CD4-positive, alpha-beta T cell treated with Interferon gamma for 1 hour (primary cell): ENCODE data around the gene DYRK1A.
"Not testable (repeated sequence)": the region's sequence is repeated elsewhere in the genome, so short reads cannot be mapped to it uniquely, and the experiment has no call there.

Experiments
- DNase-seq: peaks from one replicate; pipeline ENCODE4 v3.0.0-alpha.2; 2020

The DYRK1A gene

DNA sequence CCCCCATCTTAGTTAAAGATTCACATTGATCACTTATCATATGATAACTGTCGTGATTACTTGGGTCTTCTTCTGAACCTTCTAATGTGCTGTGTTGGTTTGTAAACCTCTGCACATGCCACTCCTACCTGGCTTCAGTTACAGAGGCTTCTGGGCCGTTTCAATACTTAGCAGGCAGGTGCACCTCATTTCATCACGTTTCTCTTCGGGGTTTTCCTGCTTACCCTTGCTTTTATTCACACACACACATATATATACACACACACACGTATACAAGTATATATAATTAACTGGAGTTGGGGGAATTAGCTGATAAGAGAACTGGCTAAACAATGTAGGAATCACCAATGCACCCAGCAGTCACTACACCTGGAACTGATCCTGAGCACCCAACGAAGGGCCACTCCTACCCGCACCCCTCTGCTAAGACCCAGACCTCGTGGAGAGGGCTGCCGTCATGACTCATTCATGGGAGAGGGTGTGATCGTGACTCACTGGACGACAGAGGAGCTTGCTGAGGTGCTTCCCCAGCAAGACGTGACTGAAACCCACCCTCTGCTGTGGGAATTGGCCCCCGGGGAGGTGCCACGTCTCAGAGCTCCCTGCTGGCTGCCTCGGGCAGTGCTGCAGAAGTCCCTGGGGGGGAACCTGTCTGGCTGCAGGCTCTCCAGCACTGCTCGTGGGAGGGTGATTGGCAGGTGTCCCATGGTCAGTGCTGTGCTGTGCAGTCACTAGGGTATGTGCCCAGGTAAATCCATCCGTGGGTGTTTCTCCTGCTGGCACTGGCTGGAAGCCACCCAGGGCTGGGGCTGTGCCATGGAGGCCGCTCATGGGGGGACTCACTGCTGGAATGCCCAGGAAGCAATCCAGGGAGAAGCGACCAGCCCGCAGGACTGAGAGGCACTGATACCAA lies 166.6 kb downstream of the DYRK1A start:
- DNase-seq = no peak

DNA sequence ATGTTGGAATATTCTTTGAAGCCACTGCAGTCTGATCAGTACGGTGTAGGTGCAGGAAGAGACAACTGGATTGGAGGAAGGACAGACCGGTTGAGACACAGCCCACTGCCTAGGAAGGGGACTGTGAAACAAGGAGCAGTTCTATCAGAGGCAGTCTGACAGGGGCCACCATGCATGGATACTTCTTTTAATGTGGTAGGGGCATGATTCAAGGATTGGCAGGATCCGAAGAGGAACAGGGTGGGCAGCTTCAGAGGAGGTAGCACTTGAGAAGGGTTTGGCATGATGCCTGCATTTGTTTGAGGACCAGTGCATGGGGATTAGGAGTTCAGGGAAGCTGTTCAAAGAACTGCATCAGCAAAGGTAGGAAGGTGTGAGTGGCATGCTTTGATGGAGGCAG lies 167.9 kb downstream of the DYRK1A start:
- DNase-seq = no peak

DNA sequence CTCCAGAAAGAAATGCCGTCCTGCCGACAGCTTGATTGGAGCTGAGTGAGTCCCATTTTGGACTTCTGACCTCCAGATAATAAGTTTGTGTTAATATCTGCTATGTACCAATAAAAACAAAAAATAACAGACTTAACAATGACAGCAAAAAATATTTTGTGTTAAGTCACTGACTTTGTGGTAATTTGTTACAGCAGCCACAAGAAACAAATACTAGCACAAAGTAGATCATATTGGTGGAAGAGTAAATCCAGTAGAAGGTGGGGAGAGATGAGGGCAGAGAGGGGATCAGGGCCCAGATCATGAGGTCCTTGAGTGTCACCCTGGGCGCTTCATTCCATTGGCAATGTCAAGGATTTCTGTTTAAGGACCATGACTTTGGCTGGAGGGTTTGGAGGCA lies 168.6 kb downstream of the DYRK1A start:
- no peak for DNase-seq

DNA sequence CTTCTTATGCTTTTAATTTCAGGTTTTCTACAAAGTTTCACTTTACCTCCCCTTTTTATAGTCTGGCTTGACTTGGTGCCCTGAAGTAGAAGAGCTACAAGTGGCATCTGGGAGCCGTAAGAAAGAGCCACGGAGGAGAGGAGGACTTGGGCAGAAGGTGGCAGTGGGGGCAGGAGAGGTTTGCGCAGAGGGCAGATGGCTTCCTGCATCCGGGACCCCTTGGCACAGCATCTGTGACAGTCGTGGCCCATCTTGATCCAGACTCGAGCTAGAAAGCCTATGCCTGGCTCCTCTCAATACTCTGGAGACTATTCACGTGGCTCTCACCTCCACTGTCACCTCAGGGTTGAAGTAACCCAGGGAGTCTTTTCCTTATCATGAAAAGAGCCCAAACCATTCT lies 169.1 kb downstream of the DYRK1A start:
- DNase-seq = no peak

DNA sequence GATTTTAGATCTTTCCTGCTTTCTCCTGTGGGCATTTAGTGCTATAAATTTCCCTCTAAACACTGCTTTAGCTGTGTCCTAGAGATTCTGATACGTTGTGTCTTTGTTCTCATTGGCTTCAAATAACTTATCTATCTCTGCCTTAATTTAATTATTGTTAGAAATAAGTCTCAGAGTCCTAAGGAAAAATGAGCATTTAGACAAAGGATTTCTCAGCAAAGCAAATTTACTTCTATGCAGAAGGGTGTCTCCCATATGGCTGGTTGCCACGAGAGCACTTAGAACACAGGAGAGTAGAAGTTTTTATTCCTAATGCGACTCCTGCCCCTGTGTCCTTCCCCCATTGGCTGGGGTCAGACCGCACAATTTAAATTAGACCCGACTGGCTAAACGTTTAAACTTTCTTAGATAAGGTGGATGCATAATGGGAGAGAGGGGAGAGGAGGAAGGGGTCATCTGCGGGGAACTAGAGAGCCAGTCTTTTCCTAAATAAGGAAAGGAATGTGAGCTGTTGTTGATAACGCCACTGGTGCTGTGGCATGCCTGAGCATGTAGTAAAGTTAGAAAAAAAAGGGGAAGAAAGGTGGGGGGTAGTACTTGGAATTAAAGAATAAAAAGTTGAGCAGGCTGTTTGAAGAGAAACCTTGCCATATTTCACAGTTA lies 170.2 kb downstream of the DYRK1A start:
- no peak for DNase-seq

DNA sequence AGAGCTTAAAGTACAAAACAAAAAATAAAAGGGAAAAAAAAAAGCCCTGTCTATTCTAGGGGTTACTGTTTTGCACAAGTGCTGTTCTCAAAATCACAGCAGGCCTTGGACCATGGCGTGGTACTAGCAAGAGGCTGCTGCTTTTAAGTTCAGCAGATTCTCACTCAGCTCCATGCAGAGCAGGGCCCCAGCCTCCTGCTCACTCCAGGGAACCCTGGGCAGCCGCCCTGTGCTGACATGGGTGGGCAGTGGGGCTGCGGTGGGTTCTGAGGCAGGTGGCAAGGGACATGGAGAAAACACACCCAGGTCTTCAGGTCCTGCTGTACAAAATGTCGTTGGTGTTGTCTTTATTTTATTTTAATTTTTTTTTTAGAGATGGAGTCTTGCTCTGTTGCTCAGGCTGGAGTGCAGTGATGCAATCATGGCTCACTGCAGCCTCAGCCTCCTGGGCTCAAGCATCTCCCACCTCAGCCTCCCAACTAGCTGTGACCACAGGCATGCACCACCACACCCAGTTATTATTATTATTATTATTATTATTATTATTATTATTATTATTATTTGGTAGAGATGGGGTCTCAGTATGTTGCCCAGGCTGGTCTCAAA lies 170.9 kb downstream of the DYRK1A start:
- no peak for DNase-seq

DNA sequence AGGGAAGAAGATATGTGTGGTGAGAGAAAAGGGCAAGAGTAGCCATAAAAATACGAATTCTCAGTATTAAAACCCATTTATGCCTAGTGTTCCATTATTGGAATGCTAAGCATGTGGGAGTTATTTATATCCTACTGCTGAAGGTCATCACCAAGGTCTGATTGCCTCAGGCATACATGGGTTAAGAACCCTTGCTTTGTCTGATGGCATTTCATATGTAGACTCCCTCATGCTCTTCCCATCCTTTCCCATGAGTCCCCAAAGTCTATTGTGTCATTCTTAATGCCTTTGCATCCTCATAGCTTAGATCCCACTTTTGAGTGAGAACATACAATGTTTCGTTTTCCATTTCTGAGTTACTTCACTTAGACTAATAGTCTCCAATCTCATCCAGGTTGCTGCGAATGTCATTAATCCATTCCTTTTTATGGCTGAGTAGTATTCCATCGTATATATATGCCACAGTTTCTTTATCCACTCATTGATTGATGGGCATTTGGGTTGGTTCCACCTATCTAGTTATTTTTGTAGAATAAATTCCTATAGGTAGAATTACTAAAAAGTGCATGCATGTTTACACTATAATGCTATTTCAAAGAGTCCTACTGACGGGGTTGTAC lies 172.5 kb downstream of the DYRK1A start:
- DNase-seq = no peak

DNA sequence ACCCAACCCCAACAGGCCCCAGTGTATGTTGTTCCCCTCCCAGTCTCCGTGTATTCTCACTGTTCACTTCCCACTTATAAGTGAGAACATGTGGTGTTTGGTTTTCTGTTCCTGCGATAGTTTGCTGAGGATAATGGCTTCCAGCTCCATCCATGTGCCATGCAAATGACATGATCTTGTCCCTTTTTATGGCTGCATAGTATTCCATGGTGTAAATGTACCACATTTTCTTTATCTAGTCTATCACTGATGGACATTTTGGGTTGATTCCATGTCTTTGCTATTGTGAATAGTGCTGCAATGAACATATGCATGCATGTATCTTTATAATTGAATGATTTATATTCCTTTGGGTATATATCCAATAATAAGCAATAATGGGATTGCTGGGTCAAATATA lies 174.6 kb downstream of the DYRK1A start:
- not testable (repeated sequence) for DNase-seq

DNA sequence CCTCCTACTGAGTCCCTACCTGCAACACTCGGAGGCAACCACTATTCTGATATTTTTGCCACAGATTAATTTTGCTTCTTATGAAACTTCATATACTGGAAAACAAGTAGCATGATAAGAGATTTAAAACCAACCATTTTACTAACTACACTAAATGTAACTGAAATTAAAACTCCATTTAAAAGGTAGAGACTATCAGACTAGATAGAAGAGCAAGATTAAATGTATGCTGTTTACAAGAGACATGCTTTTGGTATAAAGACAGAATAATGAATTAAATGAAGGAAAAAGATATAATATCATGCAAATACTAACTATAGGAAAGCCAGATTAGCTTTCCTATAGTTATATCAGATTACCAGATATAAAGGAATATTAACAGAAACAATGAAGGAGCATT lies 175.9 kb downstream of the DYRK1A start:
- no peak for DNase-seq

DNA sequence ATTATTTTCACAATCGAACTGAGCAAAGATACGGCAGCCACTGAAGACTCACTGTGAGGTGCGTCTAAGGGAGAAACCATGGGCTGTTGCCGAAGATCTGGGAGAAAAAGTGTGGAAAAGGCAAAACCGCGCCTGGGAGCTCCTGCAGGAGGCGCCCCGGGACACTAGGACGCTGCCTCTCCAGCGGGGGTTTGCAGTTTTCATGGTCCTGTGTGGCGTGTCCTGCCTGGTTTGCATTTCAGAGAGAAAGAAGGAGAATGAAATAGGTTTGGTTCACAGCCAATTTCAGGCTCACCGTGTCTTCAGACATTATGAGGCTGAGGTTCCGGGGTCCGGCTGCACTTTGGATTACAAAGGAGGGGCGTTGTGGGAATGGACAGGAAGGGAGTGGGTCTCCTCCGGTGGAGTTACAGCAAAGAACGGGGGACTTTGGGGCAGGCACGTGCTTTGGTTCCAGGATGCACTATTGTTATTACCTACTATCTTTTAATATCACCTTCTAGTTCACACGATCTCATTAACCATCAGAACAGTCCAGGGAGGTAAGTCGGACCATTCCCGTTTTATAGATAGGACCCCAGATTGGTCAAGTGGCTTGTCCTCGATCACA lies 179.8 kb downstream of the DYRK1A start:
- no peak for DNase-seq

DNA sequence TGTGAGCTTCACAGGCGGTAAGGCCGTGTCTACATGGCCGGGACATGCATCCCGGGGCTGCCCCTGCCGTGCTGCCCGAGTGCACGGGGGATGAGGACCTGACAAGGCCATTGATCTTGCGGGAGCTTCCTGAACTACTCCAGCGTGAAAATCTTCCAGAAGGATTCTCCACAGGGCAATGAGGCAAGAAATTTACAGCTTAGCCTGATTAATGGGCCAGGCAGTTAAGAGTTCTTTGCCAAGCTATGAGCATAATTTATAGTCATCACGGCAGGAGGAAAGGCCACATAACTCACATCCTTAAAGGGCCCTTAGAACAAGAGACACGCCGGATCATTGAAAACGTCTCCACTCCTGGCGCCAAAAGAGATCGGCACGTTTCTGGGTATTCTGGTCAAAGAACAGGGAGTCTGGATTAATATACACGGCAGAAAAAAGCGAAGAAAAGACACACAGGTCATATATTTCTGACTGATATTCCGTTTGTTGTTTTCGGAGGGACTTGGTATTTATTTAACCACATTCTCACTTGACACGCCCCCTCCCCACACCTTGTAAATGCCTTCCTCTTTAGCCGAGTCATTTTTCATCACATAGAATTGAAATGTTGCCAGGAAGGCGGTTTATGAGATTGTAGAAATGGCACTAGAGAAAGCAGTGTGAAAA lies 180.5 kb downstream of the DYRK1A start:
- DNase-seq = no peak

DNA sequence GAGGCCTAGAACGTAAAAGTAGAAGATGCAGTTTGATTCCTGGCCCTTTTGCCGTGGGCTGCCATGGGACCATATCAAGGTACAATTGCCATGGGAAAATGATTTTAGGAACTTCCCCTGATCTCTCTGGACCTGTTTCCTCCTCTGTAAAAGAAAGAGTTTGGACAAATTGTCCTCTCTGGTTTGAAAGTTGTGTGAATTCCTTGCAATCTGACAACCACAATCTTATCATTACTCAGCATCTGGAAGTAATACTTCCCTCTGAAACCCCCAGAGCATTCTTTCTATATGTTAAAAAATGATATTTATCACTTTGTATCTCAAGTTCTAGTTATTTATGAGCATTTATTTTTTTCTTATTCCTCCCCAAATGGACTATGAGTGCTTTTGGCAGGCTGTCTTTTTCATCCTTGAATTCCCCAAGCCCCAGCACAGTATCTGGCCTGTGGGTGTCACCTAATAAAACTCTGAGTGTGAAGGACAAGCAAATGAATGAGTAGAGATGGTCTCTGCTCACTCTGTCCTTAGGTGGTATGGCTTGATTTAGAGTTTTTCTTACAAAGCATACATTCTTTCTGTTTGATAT lies 181.1 kb downstream of the DYRK1A start:
- DNase-seq = no peak

DNA sequence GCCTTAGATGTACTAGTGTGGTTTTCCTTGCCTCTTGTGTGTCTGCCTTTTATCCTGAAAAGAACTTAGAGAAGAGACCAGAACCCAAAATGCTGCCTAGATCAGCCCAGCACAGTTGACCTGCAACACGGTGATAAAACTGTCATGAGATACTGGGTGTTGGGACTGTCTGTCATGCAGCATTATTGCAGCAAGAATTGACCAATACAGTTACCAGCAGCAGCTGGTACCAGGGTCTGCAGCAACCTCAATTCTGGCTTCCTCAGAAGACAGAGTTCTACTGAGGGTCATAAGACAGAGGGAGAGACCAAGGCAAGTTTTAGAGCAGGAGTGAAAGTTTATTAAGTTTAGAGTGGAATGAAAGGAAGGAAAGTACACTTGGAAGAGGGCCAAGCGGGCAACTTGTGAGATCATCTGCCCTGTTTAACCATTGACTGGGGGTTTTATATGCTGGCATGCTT lies 182.0 kb downstream of the DYRK1A start:
- no peak for DNase-seq

DNA sequence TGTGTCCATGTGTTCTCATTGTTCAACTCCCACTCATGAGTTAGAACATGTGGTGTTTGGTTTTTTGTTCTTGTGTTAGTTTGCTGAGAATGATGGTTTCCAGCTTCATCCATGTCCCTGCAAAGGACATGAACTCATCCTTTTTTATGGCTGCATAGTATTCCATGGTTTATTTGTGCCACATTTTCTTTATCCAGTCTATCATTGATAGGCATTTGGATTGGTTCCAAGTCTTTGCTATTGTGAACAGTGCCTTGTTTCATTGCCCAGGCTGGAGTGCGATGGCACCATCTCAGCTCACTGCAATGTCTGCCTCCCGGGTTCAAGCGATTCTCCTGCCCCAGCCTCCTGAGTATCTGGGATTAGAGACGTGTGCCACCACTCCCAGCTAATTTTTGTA lies 183.2 kb downstream of the DYRK1A start:
- DNase-seq = not testable (repeated sequence)

DNA sequence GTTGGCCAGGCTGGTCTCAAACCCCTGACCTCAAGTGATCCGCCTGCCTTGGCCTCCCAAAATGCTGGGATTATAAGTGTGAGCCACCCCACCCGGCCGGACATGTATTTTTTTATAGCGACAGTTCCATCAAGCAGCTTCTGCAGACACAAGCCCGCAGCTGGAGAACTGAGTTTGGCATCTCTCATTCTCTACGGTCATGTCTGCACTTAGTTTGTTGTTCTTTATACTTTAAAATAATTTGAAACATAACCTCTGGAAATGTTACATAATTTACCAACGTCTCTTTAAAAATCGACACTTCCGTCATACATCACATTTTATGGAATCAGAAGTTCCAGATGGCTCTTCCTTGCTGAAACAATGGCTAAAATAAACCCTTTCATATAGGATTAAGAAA lies 183.6 kb downstream of the DYRK1A start:
- no peak for DNase-seq

DNA sequence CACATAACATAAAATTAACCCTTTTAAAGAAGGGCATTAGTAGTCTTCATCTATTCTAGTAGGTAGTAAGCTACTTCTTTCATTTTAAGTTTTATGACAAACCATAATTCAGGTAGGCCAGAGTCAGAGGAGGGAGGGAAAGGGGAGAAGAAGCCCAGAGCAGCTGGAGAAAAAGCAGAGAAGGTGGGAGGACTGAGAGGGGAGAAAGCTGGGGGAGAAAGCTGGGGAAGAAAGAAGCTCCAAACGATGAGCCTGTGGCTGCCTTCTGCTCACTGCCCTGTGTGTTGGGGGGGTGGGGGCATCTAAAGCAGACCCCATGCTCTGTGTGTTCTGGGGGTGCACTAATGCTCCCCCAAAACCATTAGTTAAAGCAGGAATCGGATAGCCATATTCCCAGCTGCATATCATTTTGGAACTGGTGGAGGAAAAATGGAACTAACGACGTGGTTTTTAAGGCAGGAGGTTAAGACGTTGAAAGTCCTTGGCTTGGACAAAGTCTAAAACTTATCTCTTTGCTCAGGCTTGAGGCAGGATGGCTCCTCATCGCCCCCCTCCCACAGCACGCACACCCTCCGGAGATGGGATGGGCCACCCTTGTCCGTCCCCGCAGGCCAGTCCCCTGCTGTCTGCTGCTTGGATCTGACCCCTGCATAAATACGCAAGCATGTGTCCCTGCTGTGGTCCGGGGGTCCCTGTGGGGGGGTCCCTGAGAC lies 184.2 kb downstream of the DYRK1A start:
- no peak for DNase-seq

DNA sequence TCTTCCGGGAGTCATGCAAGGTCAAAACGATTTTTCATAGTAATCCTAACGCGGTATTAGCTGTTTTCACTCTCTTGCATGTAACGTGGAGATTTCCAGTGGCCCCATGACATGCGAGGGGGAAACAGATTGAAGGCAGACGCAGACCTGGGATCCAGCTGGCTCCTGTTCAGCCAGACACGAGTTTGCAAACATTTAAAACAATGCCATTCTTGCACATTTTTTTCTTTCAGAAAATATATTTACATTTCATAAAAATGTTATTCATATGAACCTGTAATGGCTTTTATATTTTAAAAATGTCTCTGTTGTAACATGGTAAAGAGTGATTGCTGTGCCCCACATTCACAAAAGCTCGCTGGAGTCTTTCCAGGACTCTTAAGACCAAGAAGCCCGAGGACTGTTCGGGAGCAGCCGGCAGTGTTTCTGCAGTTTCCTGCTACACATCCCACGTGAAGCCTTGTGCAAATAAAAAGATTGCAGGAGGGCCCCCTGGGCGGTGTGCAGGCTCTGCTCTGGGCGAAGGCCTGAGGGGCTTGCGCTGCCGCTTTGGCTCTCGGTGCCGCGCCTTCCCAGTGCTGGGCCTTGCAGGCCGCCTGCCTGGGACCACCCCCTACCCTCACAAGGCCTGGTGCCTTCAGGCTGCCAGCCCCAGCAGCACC lies 184.9 kb downstream of the DYRK1A start:
- DNase-seq = no peak

DNA sequence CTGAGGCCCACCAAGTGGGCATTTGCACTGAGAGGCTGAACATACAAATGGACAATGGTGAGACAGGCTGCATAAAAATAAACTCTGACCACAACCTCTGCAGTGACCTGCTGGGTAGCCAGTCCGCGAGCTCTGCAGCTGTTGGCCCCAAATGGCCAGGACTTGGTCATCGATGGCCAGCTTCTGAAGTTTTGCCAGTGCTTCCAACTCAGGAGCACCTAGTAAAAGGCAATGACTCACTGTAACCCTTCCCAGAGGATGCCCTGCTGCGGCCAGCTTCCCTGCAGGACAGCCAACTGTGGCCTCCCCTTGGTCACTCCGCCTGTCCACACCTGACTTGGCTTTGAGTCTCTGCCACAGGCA lies 185.4 kb downstream of the DYRK1A start:
- no peak for DNase-seq

DNA sequence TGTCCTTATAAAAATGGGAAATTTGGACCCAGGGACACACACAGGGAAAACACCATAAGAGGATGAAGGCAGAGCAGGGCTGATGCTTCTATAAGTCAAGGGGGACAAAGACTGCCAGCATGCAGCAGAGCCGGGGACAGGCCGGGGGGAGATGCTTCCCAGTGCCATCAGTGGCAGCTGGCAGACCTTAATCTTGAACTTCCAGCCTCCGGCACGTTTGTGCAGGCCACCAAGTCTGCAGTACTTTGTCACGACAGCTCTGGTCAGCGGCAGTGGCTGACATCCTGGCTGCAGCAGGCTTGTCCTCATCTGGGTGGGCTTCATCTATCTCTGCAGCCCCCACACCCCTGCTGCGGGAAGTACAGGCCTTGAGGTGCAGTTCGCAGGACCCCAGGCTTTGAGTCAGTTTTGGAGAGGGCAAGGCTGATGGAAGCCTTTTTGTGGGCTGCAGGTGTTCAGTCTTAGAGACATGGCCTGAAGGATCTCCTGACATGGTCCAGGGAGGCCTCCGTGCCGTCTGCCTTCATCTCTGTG lies 186.0 kb downstream of the DYRK1A start:
- DNase-seq = no peak

DNA sequence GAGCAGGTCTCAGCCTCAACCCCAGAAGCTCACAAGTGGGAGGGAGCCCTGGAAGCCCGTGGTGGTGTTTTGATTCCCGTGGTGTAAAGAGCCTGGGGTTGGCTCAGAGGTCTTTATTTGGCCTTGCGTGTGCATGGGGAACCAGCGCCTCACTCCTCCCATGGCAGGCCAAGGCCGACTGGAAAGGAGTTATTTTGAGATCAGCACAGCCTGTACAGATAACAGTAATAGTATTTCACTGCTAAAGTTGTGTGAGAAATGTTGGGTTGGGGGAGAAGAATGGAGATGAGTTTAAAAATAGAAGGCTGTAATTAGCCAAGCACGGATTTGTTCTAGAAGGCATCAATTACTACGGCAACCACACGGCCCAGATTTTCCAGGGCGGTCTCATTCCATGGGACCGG lies 186.5 kb downstream of the DYRK1A start:
- no peak for DNase-seq
